ENCODE results near the gene CAMSAP1.

- TF ChIP-seq EZH2 (IDR thresholded peaks at IDR 0.05; ENCODE audit: borderline replicate concordance, insufficient read depth, low read depth, low read length, poor library complexity, severe bottlenecking) = no peak
- TF ChIP-seq, protein P1, sequence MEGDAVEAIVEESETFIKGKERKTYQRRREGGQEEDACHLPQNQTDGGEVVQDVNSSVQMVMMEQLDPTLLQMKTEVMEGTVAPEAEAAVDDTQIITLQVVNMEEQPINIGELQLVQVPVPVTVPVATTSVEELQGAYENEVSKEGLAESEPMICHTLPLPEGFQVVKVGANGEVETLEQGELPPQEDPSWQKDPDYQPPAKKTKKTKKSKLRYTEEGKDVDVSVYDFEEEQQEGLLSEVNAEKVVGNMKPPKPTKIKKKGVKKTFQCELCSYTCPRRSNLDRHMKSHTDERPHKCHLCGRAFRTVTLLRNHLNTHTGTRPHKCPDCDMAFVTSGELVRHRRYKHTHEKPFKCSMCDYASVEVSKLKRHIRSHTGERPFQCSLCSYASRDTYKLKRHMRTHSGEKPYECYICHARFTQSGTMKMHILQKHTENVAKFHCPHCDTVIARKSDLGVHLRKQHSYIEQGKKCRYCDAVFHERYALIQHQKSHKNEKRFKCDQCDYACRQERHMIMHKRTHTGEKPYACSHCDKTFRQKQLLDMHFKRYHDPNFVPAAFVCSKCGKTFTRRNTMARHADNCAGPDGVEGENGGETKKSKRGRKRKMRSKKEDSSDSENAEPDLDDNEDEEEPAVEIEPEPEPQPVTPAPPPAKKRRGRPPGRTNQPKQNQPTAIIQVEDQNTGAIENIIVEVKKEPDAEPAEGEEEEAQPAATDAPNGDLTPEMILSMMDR (IDR thresholded peaks at IDR 0.05) = no peak
Observed at GRCh38 chr9:135770203-135770535, 137.2 kb downstream of the CAMSAP1 start.
